HG03139 (cell line): ENCODE results near the gene LSG1.

Experiments
- ATAC-seq: cut with Tn5 transposase; IDR thresholded peaks from one replicate; pipeline ENCODE4 v1.9.1; 2021; ENCODE audit not compliant: unreplicated experiment

LSG1 gene

DNA sequence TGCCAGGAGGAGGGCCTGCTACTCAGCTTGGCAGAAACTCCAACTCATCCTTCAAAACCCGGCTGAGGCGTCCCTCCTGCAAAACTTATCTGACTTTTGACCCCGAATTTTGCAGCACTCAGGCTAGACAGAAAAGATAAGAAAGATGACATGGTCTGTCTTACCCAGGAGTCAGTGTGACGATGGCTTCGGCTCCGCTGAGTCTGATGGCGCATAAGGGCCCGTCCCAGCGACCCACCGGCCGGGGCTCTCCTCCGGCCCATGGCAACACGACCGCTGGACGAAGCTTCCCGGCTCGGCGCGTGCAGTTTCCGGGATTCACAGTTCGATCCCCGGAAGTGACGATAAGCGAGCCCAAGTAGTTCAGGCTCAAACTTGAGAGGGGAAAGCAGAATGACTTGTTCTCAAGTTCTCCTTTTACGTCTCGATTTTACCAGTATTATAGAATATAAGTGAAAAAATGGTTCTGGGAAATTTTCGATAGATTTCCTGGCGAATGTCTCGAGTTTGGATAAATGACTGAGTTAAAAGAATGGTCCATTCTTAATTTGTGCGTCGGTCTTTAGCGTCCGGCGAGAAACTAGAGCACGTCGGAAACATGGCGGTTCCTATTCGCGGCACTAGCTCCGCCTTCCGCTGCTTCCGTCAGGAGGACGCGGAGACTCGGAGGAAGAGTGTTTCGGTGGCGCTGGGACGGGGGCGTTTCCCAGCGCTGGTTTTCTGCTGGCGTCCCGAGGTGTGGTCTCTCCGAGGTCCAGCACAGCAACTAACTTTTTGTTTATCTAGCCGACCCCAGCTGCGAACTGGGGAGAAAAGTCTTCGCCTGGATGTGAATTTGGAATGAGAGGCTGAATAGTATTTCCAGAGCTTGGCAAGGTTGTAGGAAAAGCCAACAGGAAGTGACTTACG is at the start of gene LSG1:
LSG1 (minus strand) TSS at position 292 of the 909 bp plus-strand sequence; CDS start at position 263, 29 bp downstream.
- ATAC-seq: peak; percentile 82

DNA sequence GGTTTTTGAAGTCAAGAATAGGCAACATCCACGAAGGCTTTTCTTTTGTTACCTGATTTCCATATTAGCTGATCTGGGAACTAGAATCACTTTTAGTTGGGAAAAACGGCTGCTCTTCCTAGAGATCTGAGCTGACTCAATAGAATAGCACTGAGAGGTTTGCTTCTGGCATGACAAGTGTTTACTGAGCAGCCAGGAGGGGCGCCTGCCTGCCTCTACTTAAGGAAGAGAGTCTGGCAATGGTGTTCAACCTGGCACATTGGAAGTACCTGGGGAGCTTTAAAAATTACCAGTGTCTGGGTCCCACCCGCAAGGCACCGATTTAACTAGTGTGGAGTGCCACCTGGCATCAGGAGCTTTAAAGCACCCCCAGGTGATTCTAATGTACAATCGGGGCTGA is 48.1 kb upstream of the LSG1 start:
- ATAC-seq: no peak

DNA sequence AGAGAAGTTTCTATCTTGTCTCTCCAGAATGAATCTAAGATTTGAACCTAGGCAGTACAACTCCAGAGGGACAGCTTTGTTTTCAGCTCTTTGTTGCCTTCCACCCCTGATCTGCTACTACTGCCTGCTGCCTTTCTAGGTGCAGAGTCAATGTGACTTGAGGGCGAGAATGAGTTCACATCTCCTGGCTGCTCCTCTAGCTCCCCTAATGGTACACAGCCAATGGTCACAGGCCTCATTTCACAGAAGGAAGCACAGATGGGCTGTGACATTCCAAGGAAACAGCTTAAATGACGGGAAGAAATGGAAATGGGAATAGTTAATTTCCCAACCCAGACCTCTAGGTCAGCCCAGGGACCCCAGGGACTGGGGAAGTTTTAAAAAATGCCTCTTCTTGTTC is 46.1 kb upstream of the LSG1 start:
- ATAC-seq: no peak

DNA sequence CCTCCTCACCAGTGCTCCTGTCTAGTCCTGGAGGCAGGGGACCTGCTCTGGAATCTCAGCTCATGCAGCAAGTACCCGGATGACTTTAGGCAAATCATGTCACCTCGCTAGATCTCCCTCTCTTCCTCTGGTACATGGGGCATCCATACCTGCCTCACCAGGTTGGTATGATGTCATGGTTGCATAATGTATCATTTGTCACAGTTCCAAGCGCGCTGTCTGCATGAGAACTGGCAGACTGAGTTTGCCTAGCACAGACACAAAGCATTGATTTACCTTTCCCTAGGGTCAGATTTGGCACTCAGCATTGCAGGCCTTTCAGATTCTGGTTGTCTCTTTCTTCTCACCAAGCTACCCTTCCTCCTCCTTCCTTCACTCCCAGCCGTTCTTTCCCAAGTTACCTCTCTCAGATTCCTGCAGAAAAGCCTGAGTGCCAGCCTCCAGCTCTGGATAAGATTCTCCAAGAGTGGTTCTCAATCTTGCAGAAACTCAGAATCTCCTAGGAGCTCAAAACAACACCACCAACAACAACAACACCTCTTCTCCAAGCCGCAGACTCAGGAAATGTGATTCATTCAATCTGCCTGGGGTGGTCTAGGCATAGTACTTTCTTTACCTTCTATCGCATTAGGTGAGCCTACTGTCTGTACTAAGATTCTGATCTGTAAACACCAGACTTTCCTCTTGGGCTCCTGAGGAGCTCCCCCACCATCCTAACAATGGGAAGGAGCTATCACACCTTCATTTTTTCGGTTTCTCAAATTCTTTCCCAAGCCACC is 43.2 kb upstream of the LSG1 start:
- no peak for ATAC-seq

DNA sequence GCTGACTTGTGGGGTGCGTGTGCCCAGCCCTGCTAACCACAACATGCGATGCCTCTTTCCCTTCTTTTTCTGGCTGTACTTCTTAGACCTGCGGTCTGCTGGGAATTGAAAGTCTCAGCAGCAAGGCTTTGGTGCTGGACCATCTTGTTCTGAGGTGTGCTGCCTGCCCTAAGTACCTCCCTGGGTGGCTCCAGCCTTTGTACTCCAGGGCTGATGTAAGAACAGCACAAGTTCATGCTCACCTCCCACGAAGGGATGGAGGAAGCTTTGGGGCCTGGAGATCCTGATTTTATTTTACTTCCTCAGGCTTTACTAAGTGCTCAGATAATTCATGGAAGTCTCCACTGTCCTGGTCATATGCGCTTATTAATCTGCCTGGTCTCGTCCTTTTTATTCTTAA is 42.6 kb upstream of the LSG1 start:
- no peak for ATAC-seq

DNA sequence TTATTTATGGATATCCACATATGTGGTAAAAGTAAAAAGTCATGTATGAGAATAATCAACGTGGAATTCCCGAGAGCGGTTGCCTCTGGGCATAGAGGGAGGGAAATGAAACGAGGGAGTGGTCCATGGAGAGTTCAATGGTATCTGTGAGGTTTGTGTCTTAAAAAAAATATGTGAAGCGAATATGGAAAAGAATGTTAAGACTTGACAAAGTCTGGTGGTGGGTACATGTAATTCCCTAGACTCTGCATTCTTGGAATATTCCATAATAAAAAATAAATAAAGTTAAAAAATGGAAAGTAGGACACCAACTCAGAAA is 42.1 kb upstream of the LSG1 start:
- no peak for ATAC-seq

DNA sequence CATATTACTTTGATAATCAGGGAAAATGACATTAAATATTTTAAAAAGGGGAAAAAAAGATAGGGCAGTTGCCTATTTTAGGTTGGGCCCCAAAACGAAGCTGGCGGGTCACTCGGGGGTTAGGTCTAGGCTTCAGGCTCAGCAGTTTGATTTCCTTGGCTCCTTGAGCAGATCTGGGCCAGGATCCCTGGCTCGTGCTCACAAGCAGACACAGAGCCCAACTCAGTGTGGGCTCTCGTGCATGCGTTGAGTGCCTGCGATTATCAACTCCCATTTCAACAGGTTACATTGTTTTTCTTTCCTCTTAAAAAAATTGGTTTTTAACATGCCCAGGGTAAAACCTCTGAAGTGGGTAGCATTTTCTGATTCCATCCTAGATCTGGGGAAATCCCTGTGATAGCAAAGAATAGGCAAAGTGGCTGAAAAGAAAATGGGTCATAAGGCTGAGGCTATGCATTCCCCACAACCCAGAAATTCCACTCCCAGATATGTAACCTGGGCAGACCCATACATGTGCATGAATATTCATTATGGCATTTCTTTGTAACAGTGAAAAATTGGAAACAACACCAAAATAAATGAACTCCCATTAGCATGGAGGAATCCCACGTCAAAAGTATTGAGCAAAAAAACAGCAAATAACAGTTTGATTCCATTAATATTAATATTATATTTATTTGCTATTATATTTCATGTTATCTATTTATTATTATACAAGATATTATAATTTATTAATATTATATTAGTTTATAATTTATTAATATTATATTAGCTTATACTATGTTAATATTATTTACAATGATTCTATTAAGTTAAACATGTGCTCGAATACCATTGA is 41.5 kb upstream of the LSG1 start:
- ATAC-seq: no peak

DNA sequence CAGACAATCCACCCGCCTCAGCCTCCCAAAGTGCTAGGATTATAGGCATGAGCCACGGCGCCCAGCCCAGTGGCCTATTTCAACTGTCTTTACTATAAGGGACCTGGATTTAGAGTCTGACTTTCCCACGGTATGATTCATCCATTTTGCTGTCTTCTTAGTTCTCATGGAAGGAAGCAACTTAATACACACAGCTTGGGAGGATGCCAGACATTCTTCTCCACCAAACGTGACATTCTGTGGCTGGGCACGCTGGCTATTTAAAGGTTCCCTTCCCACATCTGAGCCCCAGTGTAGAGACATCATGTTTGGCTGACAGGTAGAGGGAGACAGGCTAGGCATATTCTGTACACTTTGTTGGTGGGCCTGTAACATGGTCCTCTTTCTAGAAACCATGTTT is 39.9 kb upstream of the LSG1 start:
- no peak for ATAC-seq

DNA sequence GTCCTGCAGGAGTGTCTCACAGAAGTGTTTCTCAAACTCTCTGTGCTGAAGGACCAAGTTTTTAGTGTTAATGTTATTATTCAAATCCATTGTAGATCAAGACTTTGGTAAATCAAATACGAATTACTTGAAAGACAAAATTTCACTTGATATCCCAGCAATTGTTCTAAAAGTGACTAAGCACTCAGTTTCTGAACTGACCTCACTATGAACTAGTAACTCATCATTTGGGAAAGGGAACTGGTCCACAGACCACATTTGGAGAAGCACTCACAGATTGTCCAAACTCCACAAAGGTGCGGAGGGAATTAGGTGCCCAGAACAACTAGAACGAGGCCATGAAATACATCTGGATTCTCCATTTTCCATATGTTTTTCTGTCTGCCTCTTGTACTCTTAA is 39.3 kb upstream of the LSG1 start:
- no peak for ATAC-seq

DNA sequence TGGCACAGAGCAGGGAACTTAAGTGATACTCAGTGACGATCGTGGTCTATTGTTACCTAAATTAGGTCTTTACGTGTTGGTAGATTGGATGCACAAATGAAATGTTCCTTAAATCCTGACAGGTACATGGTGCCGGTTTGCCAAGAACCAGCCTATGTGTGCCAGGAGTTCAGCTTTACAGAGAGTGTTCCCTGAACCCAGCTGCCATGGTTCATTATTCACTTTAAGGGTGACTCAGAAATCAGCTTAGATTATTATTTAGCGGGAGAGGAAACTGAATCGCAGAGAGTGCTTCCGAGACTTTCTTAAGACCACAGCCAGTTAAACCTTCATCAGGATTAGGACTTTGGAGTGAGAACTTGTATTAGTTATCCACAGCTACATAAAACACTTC is 35.2 kb upstream of the LSG1 start:
- no peak for ATAC-seq

DNA sequence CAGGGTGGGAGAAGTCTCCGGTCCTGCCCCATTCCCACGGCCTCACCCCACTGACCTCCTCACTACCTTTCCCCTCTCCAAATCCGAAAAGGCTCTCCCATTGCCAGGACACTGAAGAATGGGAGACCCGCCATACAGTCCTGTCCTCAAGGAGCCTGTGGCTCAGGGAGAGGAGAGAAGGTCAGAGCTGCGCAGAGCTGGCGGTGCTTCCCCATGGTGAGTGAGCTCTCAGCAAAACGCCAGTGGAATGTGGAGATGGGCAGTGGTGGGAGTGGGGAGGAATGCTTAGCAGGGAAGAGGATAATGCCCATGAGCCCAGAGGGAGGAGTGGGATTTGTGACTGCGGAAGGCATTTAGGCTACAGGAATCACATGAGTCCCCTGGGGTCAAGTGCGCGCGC is 33.8 kb upstream of the LSG1 start:
- ATAC-seq: no peak

DNA sequence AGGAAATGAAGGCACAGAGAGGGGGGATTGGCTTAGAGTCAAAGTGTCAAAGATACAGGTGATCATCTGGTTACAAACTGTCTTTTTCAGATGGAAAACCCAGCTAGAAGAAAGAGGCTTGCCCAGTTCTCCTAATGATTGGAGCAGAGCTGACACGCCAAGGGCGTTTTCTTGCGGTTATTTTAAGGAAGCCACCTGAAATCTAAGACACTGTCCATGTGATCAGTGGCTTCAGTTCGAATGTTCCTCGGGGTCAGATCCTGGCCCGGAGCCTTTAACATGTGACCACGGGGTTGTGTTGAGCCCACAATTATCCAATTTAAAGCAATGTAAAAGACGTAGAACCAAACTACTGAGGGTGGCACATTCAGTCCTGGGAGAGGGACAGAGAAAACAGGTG is 33.2 kb upstream of the LSG1 start:
- no peak for ATAC-seq

DNA sequence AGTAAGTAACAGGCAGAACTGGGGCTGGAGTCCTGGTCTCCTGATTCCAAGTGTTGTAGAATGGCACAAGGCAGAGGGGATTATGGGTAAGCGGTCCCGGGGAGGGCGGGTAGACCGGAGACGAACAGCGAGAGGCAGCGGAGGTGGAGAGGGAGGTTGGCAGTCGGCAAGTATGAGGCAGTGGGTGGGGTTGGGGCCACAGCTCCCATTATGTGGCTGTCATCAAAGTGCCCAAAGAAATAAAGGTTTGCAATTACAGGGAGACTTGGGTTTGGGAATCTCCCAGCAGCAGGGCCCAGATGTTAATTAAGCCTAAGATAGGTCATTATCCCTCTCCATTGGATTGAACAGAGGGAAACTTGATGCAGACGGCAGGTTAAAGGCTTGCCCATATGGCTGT is 30.6 kb upstream of the LSG1 start:
- ATAC-seq: no peak

DNA sequence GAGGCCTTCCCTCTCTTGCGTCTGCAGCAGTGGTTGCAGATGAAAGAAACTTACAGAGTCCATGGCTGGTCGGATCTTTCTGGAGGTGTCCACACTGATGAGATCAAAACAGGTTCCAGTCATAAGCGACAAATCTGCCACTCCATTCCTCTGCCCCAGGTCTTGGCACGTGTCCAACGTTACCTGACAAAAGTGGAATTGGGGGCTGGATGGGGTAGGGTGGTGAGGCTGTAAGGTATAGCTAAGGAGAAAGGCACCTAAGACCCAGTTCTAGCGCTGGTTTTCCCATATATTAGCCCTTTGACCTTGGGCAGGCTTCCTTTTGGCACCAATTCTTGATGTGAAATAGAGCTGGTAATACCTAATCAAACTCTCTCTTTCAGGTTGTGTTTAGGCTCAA is 24.7 kb upstream of the LSG1 start:
- no peak for ATAC-seq

DNA sequence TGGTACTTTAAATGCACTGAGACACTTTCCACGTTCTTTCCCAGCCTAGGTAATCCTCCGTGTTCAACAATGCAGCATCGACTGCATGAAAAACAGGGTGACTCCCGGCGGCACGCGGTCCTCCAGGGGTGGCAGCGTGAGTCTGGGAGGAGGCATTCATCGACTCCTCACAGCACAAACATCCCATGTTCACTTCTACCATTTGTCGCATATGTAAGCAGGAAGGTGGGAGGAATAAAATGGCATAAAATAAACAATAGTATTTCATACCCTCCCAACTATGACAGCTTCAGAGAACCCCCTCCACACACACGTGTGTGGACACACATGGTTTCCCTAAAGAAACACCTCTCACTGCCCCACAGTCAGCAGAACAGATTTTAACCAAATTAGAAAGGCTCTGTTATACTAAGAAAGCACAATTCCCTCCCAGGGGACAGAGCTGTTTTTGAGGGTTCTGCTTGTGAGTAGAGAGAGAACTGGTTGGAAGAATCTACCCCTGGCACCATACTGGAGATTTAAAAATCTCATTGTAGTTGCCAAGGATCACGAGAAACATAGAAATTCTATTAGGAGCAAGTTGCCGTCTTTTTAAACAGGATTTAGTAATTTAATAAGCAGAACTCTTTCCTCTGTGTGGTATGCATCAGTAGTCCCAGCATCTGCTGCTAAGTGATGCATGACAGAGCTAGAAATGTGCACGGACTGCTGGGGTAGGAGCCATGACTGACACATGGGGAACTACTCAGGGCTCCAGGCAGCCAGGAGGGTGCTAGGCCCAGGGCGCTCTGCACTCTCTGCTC is 19.7 kb upstream of the LSG1 start:
- peak; percentile 72 for ATAC-seq

DNA sequence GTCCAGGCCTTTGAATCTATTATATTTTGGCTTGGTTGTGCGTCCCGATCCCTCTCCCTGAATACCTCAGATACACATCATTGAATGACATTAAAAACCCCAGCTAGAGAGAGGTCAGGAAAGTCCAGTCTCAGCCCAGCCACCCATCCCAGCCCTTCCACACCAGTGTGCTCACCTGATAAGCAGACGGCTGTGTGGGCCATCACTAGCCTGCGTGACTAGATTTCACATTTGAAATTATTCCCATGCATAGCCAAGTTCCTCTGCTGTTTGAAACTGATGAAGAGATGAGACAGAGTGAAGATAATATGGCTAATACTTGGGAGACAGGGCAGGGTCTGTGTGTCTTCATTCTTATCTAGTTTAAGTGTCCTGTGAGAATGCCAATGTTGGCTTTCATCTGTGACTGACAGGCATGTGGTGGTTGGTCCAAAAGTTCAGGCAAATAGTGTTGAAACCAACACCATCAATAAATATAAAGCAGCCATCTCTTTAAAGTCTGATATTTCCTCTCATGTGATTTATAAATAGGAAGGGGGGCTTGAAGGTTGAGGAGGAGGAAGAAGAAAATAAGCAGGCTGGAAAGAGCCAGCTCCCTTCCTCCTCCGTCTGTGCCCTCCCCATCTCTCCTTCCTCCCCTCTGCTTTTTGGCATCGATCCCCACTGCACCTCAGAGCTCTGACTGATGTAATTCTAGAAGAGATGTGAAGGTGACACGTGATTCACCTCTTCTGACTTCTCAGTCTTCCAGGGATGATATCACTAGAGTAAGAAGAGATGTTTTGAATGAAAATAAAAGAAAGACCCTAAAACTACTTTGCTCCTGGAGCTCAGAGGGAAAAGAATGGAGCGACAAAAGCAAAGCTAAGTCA is 18.7 kb upstream of the LSG1 start:
- no peak for ATAC-seq

DNA sequence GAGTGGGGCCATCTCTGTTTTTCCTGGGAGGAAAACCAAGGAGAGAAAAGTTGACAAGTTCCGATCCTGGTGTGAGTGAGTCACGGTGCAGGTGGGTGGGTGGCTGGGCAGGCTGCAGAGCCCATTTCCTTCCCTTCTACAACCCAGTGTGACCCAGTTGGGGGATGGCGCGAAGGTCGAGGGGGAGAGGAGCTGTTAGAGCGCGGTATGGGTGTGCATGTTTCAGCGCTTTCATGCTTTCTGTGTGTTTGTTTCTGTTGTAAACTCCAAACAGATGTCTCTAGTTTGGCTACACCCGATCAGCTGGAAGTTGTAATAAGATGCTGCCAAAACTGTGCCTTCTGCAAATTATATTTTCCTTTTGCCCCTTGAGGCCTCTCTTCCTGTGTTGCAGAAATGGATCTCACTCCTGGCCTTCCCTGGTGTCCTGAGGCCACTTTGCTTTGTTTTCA is 17.5 kb upstream of the LSG1 start:
- no peak for ATAC-seq

DNA sequence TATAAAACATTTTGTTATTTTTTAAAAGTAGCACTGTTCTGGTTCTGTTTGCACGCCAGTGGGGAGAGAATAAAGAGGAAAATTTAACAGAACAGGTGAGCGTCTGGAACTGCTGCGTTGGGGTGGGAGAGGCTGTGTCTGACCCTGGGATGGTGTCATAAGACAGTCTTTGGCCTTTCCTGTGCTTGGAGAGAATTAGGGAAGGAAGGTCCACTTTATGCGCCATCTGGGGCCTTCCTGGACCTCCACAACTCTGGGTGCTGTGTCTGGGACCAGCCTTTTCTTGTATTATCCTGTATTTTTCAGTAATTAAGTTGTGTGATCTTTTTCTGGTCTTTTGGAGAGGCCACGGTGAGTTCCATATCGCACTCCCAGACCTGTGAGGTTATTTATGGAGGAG is 17.0 kb upstream of the LSG1 start:
- no peak for ATAC-seq

DNA sequence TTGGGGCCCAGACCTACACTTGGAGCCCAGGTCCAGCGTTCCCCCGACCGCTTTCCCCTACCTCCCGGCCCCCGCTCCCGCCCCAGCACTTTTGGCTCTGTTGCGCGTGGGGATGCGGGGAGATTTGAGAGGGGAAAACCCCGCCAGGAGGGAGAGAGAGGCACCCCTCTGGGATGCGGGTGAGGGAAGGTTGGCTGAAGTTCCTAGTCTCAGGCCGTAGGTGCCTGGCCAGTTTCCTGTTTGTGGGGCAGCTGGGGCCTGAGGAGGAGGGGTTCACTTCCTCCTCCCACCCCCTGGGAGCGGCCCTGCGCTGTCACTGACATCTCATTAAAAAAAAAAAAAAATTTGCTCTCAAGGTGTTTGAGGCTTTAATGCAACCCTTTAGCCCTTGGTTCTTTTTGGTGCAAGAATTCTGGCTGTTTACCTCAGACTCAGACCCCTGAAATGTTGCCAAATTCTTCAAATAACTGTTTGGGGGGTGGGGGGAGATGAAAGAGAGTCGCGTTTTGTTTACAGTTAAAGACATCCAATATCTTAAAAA is 16.3 kb upstream of the LSG1 start:
- ATAC-seq: no peak
